Neutrophil (primary cell): ENCODE data around the gene NOTCH1.

ENCODE experiments used
- H3K27ac ChIP-seq: fragments of 200-600 bp; sonication (generic); 2 replicates; pipeline ENCODE4 v1.5.1; 2016; ENCODE audit warnings: mild to moderate bottlenecking, moderate library complexity
- H3K27me3 ChIP-seq: fragments of 200-600 bp; sonication (generic); 2 replicates; pipeline ENCODE4 v1.6.0; 2016; ENCODE audit warnings: mild to moderate bottlenecking
- H3K36me3 ChIP-seq: fragments of 200-600 bp; sonication (generic); 2 replicates; pipeline ENCODE4 v1.5.1; 2017
- H3K4me1 ChIP-seq, 2 experiments: fragments of 200-600 bp in 1 of 2; sonication (generic) in 1 of 2; 1 replicate in 1 of 2; 2 replicates in 1 of 2; pipeline versions ENCODE4 v1.5.1 to v1.6.1; 2013 to 2016; ENCODE audit warnings: low read depth in 1 of 2, low read length in 1 of 2, mild to moderate bottlenecking in 1 of 2, moderate library complexity in 1 of 2; ENCODE audit not compliant: control insufficient read depth in 1 of 2, insufficient read depth in 1 of 2
- H3K4me3 ChIP-seq, 2 experiments: fragments of 200-600 bp in 1 of 2; sonication (generic) in 1 of 2; 1 replicate in 1 of 2; 2 replicates in 1 of 2; pipeline ENCODE4 v1.5.1; 2013 to 2016; ENCODE audit warnings: low read depth in 1 of 2, low read length in 1 of 2, mild to moderate bottlenecking in 1 of 2, moderate library complexity in 1 of 2
- H3K9me3 ChIP-seq: fragments of 200-600 bp; sonication (generic); 2 replicates; pipeline ENCODE4 v1.5.1; 2016
- CTCF ChIP-seq: fragments of 200-600 bp; sonication (generic); IDR thresholded peaks from 2 replicates; pipeline ENCODE4 v1.5.1; 2016; ENCODE audit warnings: antibody characterized with exemption

NOTCH1 gene

GRCh38 chr9:136567651-136568287 lies 21.9 kb upstream of the NOTCH1 start:
- peaks cover 35 to 45% of the 10 kb centered on the region in 2 experiments for H3K4me1 ChIP-seq
- H3K27me3 ChIP-seq: no peaks in the 10 kb centered on the region
- H3K36me3 ChIP-seq: no peaks in the 10 kb centered on the region
- H3K4me3 ChIP-seq: no peak overlapping the region
- H3K9me3 ChIP-seq: no peaks in the 10 kb centered on the region
- no peak for TF ChIP-seq CTCF
- no peak overlapping the region for H3K27ac ChIP-seq

DNA sequence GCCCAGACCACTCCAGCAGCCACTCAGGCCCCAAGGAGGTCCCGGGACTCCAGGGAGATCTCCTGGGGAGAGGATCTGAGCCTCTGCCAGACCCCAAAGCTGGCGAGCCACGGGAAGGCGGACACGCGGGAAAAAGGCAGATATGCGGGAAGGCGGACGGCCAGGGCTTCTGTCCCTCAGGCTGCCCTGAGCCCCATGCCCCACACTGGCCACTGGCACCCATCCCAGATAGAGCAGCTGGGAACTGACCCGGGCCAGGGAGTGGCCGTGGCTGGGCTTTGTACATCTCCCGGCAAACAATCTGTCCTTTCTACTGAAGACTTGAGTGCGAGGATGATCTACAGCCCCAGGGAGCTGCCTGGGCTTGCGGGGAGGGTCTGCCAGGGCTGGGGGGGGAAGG lies 21.1 kb upstream of the NOTCH1 start:
- TF ChIP-seq CTCF: no peak
- no peaks in the 10 kb centered on the region for H3K36me3 ChIP-seq

DNA sequence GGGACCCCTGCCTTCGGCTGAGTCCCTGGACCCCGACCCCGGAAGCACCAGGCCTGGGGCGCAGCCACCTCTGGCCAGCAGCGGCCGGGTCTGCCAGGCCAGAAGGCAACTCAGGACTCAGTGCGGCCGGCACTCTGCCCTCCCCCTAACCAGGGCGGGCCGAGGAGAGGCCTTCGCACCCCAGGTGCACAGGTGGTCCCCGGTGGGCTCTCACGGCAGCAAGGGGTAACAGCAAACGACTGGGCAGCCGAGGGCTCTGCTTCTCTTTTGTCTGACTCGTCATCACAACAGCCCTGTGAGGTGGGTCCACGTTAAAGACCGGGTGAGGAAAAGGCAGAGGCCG lies 20.7 kb upstream of the NOTCH1 start:
- Histone ChIP-seq H3K27ac (peak overlapping the region; percentile 97), H3K9me3 (no peaks in the 10 kb centered on the region), H3K36me3 (no peaks in the 10 kb centered on the region), H3K4me1 (peaks cover 47 to 58% of the 10 kb centered on the region in 2 experiments), H3K4me3 (no peak overlapping the region), H3K27me3 (no peaks in the 10 kb centered on the region)
- TF ChIP-seq CTCF: no peak

More for the DNA sequence above, 21.1 kb upstream of the NOTCH1 start:
- no peak overlapping the region for H3K27ac ChIP-seq
- H3K4me3 ChIP-seq: no peak overlapping the region
- peaks cover 44 to 54% of the 10 kb centered on the region in 2 experiments for H3K4me1 ChIP-seq
- no peaks in the 10 kb centered on the region for H3K27me3 ChIP-seq
- no peaks in the 10 kb centered on the region for H3K9me3 ChIP-seq

GRCh38 chr9:136565715-136566552 lies 20.1 kb upstream of the NOTCH1 start:
- Histone ChIP-seq H3K36me3 (no peaks in the 10 kb centered on the region), H3K9me3 (no peaks in the 10 kb centered on the region), H3K4me3 (no peak overlapping the region), H3K4me1 (peaks cover 53 to 64% of the 10 kb centered on the region in 2 experiments), H3K27ac (peak overlapping the region; percentile 97), H3K27me3 (no peaks in the 10 kb centered on the region)
- TF ChIP-seq CTCF: no peak

- Histone ChIP-seq H3K9me3 (no peaks in the 10 kb centered on the region), H3K4me3 (peak overlapping the region; percentile 33 to 47), H3K27me3 (no peaks in the 10 kb centered on the region), H3K4me1 (peaks cover 61 to 71% of the 10 kb centered on the region in 2 experiments), H3K36me3 (no peaks in the 10 kb centered on the region), H3K27ac (peak overlapping the region; percentile 97)
- TF ChIP-seq CTCF: no peak
These were observed 19.4 kb upstream of the NOTCH1 start for GRCh38 chr9:136565086-136565714.
